ENCODE results near the gene CZIB. TPM values are rescaled to one million over a fixed set of nuclear protein-coding genes. Genes with fewer than 3 reads are reported as not detected.

Gene CZIB
- total and polyA plus RNA-seq, 2 of the 13 experiments (the other 11 are each of a cell fraction or from before 2014, with no cell fraction given): 49.2 to 67.0 TPM

DNA sequence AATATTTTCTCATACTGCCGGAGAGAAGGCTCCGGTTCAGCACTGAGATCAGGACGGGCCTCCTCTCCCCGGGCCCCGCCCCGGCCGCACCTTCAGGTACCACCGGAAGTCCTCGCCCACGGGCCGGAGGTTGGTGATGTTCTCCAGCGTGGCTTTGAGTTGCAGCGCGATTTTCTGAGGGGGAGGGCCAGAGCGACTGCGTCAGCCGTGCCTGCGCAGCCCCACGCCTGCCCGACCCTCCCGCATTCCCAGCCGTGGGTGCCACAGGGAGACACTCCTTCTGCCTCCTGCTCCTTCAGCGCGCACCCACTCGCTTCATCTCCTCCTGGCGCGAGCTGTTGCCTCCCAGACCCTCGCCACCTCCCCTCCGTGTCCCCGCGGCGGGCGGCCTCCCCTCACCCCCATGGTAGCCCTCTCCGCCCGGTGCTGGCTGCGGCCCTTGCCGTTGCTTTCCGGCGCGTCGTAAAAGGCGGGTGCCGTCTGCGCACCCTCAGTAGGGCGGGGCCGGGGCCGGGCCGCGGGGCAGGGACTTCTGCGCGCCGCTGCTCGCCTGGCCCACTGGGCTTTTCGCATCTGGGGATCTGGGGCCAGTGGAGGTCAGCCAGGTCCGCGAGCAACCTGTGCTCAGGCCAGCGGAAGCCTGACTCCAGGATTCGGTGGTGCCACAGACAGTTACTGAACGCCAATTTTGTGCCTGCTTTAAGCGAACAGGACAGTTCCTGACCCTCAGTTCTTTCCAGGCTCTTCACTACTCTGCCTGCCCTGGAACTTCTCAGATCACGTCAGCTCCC, at the start of gene CZIB (continued):
- TF ChIP-seq SOX13 (IDR thresholded peaks at IDR 0.05) (peak; percentile 59; the same call in 1 of the 2 replicates), SOX13 (CRISPR knock-in tag; conservative IDR thresholded peaks at IDR 0.05 in 1 of 2, IDR thresholded peaks at IDR 0.05 in 1 of 2) (peak in 1 of 2 experiments; percentile 20; a peak in 2 of 4 replicates), FOXJ3 (CRISPR knock-in tag; IDR thresholded peaks at IDR 0.05; ENCODE audit: borderline replicate concordance) (0 out of 2 replicates have a peak, but pooled peaks have one; percentile 40), KDM6A (CRISPR knock-in tag; IDR thresholded peaks at IDR 0.05; ENCODE audit: low read depth) (no peak), ATM (IDR thresholded peaks at IDR 0.05; ENCODE audit: borderline replicate concordance) (no peak), ERF (CRISPR knock-in tag; IDR thresholded peaks at IDR 0.05) (peak; percentile 95), MAFG (CRISPR knock-in tag; IDR thresholded peaks at IDR 0.05) (no peak), ZNF773 (CRISPR knock-in tag; IDR thresholded peaks at IDR 0.05; ENCODE audit: borderline replicate concordance) (0 out of 2 replicates have a peak, but pooled peaks have one; percentile 92), ZNF557 (CRISPR knock-in tag; IDR thresholded peaks at IDR 0.05) (peak; percentile 54; the same call in 1 of the 2 replicates), RFX1 (IDR thresholded peaks at IDR 0.05) (no peak), TCF7L2 (IDR thresholded peaks at IDR 0.05; ENCODE audit: low read depth, low read length) (no peak), TERF1 (CRISPR knock-in tag; IDR thresholded peaks at IDR 0.05) (no peak), ZBTB34 (CRISPR knock-in tag; IDR thresholded peaks at IDR 0.05) (no peak), SAFB2 (CRISPR knock-in tag; IDR thresholded peaks at IDR 0.05; ENCODE audit: borderline replicate concordance, low read depth) (peak; percentile 84), NCOA2 (CRISPR knock-in tag; IDR thresholded peaks at IDR 0.05) (peak; percentile 52), TGIF2 (CRISPR knock-in tag; IDR thresholded peaks at IDR 0.05) (no peak)
- TF ChIP-seq, protein P1, sequence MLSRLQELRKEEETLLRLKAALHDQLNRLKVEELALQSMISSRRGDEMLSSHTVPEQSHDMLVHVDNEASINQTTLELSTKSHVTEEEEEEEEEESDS (CRISPR knock-in tag; IDR thresholded peaks at IDR 0.05; ENCODE audit: borderline replicate concordance): no peak
- TF ChIP-seq, protein P2, sequence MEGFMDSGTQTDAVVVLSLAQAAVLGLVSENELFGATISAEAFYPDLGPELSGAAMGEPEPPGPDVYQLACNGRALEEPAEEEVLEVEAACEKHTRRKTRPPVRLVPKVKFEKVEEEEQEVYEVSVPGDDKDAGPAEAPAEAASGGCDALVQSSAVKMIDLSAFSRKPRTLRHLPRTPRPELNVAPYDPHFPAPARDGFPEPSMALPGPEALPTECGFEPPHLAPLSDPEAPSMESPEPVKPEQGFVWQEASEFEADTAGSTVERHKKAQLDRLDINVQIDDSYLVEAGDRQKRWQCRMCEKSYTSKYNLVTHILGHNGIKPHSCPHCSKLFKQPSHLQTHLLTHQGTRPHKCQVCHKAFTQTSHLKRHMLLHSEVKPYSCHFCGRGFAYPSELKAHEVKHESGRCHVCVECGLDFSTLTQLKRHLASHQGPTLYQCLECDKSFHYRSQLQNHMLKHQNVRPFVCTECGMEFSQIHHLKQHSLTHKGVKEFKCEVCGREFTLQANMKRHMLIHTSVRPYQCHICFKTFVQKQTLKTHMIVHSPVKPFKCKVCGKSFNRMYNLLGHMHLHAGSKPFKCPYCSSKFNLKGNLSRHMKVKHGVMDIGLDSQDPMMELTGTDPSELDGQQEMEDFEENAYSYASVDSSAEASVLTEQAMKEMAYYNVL (CRISPR knock-in tag; IDR thresholded peaks at IDR 0.05; ENCODE audit: borderline replicate concordance): peak; percentile 91; the same call in 1 of the 2 replicates
- TF ChIP-seq, protein P3, sequence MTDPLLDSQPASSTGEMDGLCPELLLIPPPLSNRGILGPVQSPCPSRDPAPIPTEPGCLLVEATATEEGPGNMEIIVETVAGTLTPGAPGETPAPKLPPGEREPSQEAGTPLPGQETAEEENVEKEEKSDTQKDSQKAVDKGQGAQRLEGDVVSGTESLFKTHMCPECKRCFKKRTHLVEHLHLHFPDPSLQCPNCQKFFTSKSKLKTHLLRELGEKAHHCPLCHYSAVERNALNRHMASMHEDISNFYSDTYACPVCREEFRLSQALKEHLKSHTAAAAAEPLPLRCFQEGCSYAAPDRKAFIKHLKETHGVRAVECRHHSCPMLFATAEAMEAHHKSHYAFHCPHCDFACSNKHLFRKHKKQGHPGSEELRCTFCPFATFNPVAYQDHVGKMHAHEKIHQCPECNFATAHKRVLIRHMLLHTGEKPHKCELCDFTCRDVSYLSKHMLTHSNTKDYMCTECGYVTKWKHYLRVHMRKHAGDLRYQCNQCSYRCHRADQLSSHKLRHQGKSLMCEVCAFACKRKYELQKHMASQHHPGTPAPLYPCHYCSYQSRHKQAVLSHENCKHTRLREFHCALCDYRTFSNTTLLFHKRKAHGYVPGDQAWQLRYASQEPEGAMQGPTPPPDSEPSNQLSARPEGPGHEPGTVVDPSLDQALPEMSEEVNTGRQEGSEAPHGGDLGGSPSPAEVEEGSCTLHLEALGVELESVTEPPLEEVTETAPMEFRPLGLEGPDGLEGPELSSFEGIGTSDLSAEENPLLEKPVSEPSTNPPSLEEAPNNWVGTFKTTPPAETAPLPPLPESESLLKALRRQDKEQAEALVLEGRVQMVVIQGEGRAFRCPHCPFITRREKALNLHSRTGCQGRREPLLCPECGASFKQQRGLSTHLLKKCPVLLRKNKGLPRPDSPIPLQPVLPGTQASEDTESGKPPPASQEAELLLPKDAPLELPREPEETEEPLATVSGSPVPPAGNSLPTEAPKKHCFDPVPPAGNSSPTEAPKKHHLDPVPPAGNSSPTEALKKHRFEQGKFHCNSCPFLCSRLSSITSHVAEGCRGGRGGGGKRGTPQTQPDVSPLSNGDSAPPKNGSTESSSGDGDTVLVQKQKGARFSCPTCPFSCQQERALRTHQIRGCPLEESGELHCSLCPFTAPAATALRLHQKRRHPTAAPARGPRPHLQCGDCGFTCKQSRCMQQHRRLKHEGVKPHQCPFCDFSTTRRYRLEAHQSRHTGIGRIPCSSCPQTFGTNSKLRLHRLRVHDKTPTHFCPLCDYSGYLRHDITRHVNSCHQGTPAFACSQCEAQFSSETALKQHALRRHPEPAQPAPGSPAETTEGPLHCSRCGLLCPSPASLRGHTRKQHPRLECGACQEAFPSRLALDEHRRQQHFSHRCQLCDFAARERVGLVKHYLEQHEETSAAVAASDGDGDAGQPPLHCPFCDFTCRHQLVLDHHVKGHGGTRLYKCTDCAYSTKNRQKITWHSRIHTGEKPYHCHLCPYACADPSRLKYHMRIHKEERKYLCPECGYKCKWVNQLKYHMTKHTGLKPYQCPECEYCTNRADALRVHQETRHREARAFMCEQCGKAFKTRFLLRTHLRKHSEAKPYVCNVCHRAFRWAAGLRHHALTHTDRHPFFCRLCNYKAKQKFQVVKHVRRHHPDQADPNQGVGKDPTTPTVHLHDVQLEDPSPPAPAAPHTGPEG (CRISPR knock-in tag; IDR thresholded peaks at IDR 0.05): peak; percentile 79

Data from HepG2 (cell line).